ENCODE results near the gene BGLAP. TPM values are rescaled to one million over a fixed set of nuclear protein-coding genes. Genes with fewer than 3 reads are reported as not detected.

The BGLAP gene
- total and polyA plus RNA-seq, 2 of the 13 experiments (the other 11 are each of a cell fraction or from before 2014, with no cell fraction given) = 0.62 to 1.6 TPM

DNA sequence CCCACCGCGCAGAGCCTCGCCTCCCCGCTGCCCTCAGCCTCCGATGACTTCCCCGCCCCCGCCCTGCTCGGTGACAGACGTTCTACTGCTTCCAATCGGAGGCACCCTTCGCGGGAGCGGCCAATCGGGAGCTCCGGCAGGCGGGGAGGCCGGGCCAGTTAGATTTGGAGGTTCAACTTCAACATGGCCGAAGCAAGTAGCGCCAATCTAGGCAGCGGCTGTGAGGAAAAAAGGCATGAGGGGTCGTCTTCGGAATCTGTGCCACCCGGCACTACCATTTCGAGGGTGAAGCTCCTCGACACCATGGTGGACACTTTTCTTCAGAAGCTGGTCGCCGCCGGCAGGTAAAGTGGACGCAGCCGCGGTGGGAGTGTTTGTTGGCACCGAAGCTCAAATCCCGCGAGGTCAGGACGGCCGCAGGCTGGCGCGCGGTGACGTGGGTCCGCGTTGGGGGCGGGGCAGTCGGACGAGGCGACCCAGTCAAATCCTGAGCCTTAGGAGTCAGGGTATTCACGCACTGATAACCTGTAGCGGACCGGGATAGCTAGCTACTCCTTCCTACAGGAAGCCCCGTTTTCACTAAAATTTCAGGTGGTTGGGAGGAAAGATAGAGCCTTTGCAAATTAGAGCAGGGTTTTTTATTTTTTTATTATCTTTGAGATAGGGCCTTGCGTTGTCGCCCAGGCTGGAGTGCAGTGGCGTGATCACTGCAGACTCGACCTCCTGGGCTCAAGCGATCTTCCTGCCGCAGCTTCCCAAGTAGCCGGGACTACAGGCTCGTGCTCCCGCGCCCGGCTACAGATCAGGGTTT lies 28.9 kb upstream of the BGLAP start, which contains the start of gene PMF1 (continued):
- TF ChIP-seq ZNF18 (CRISPR knock-in tag; IDR thresholded peaks at IDR 0.05; ENCODE audit: insufficient replicate concordance) = peak; percentile 46
- peak; percentile 52; the same call in 1 of the 2 replicates for TF ChIP-seq ESRRA (CRISPR knock-in tag; IDR thresholded peaks at IDR 0.05; ENCODE audit: low read depth)
- no peak for TF ChIP-seq ZNF44 (CRISPR knock-in tag; IDR thresholded peaks at IDR 0.05)
- TF ChIP-seq PLSCR1 (CRISPR knock-in tag; IDR thresholded peaks at IDR 0.05; ENCODE audit: borderline replicate concordance) = no peak
- TF ChIP-seq, protein P1, sequence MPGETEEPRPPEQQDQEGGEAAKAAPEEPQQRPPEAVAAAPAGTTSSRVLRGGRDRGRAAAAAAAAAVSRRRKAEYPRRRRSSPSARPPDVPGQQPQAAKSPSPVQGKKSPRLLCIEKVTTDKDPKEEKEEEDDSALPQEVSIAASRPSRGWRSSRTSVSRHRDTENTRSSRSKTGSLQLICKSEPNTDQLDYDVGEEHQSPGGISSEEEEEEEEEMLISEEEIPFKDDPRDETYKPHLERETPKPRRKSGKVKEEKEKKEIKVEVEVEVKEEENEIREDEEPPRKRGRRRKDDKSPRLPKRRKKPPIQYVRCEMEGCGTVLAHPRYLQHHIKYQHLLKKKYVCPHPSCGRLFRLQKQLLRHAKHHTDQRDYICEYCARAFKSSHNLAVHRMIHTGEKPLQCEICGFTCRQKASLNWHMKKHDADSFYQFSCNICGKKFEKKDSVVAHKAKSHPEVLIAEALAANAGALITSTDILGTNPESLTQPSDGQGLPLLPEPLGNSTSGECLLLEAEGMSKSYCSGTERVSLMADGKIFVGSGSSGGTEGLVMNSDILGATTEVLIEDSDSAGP (CRISPR knock-in tag; IDR thresholded peaks at IDR 0.05; ENCODE audit: borderline replicate concordance) = peak; percentile 82; the same call in 1 of the 2 replicates
- TF ChIP-seq, protein P2, sequence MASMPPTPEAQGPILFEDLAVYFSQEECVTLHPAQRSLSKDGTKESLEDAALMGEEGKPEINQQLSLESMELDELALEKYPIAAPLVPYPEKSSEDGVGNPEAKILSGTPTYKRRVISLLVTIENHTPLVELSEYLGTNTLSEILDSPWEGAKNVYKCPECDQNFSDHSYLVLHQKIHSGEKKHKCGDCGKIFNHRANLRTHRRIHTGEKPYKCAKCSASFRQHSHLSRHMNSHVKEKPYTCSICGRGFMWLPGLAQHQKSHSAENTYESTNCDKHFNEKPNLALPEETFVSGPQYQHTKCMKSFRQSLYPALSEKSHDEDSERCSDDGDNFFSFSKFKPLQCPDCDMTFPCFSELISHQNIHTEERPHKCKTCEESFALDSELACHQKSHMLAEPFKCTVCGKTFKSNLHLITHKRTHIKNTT (CRISPR knock-in tag; IDR thresholded peaks at IDR 0.05) = no peak
- no peak for TF ChIP-seq SCMH1 (CRISPR knock-in tag; IDR thresholded peaks at IDR 0.05; ENCODE audit: borderline replicate concordance)
- peak; percentile 80 for TF ChIP-seq ZSCAN21 (CRISPR knock-in tag; IDR thresholded peaks at IDR 0.05; ENCODE audit: borderline replicate concordance)
- no peak for TF ChIP-seq ARNT (IDR thresholded peaks at IDR 0.05)
- no peak; the same call in 1 of the 2 replicates for TF ChIP-seq HCFC1 (IDR thresholded peaks at IDR 0.05; ENCODE audit: low read depth, low read length)
- no peak; the same call in 1 of the 2 replicates for TF ChIP-seq FOXO1 (CRISPR knock-in tag; IDR thresholded peaks at IDR 0.05)
- peak; percentile 58; the same call in 1 of the 2 replicates for TF ChIP-seq ZNF383 (CRISPR knock-in tag; IDR thresholded peaks at IDR 0.05; ENCODE audit: borderline replicate concordance)
- TF ChIP-seq PHF8 (CRISPR knock-in tag; IDR thresholded peaks at IDR 0.05) = peak; percentile 82
- peak; percentile 68; the same call in 1 of the 2 replicates for TF ChIP-seq ARHGAP35 (CRISPR knock-in tag; IDR thresholded peaks at IDR 0.05; ENCODE audit: borderline replicate concordance)
- TF ChIP-seq ZNF598 (CRISPR knock-in tag; IDR thresholded peaks at IDR 0.05; ENCODE audit: borderline replicate concordance) = 0 out of 2 replicates have a peak, but pooled peaks have one; percentile 35
- no peak for TF ChIP-seq SAFB2 (CRISPR knock-in tag; IDR thresholded peaks at IDR 0.05; ENCODE audit: borderline replicate concordance, low read depth)

Data from HepG2 (cell line).